H7 (cell line): ENCODE results near the gene HACD1. TPM values are rescaled to one million over a fixed set of nuclear protein-coding genes. Genes with fewer than 3 reads are reported as not detected.

ENCODE experiments used
- DNase-seq: peaks from one replicate; pipeline ENCODE4 v3.0.0; 2012
- H3K27me3 ChIP-seq: 2 replicates; pipeline ENCODE4 v1.6.0; 2011; ENCODE audit warnings: mild to moderate bottlenecking, low read length; ENCODE audit not compliant: control insufficient read depth, insufficient read depth
- H3K36me3 ChIP-seq: replicated peaks from 2 replicates; pipeline ENCODE4 v1.5.1; 2011; ENCODE audit warnings: low read length; ENCODE audit not compliant: control insufficient read depth, insufficient read depth
- H3K4me3 ChIP-seq: 2 replicates; pipeline ENCODE4 v1.5.1; 2011; ENCODE audit warnings: low read depth, mild to moderate bottlenecking, control low read depth, low read length, moderate library complexity; ENCODE audit not compliant: insufficient read depth
- total RNA-seq: library from RNA; depleted of rRNA; stranded (reverse); fragments of >200 nt; shearing (Covaris generic); gene quantifications from 2 replicates; pipeline ENCODE4 v1.2.3, GENCODE V29; 2014; rRNA removed

Gene HACD1
- total RNA-seq, 1 experiment from 2014 or later = 22.4 TPM

GRCh38 chr10:17578603-17579002 lies 38.6 kb downstream of the HACD1 start:
- H3K36me3 ChIP-seq = no peaks in the 10 kb centered on the region
- H3K27me3 ChIP-seq = no peaks in the 10 kb centered on the region
- H3K4me3 ChIP-seq = no peak overlapping the region
- no peak for DNase-seq

GRCh38 chr10:17576768-17577167 lies 40.4 kb downstream of the HACD1 start:
- H3K27me3 ChIP-seq = no peaks in the 10 kb centered on the region
- no peak overlapping the region for H3K4me3 ChIP-seq
- no peak for DNase-seq

GRCh38 chr10:17564911-17565310 lies 52.3 kb downstream of the HACD1 start:
- no peak overlapping the region for H3K4me3 ChIP-seq
- no peaks in the 10 kb centered on the region for H3K27me3 ChIP-seq
- no peaks in the 10 kb centered on the region for H3K36me3 ChIP-seq
- no peak for DNase-seq

More at GRCh38 chr10:17576768-17577167, 40.4 kb downstream of the HACD1 start:
- no peaks in the 10 kb centered on the region for H3K36me3 ChIP-seq

- Histone ChIP-seq H3K27me3 (no peaks in the 10 kb centered on the region), H3K36me3 (no peaks in the 10 kb centered on the region), H3K4me3 (no peak overlapping the region)
- DNase-seq = no peak
Observed at GRCh38 chr10:17563452-17563851, 53.7 kb downstream of the HACD1 start.

- peak; percentile 6 for DNase-seq
- H3K4me3 ChIP-seq = no peak overlapping the region
- H3K27me3 ChIP-seq = no peaks in the 10 kb centered on the region
- no peaks in the 10 kb centered on the region for H3K36me3 ChIP-seq
Observed at GRCh38 chr10:17562614-17563013, 54.6 kb downstream of the HACD1 start.

GRCh38 chr10:17561111-17561510 lies 56.1 kb downstream of the HACD1 start:
- H3K27me3 ChIP-seq = no peaks in the 10 kb centered on the region
- H3K36me3 ChIP-seq = no peaks in the 10 kb centered on the region
- no peak for DNase-seq
- H3K4me3 ChIP-seq = no peak overlapping the region

GRCh38 chr10:17557459-17557858 lies 59.7 kb downstream of the HACD1 start:
- no peak for DNase-seq
- no peak overlapping the region for H3K4me3 ChIP-seq
- no peaks in the 10 kb centered on the region for H3K36me3 ChIP-seq
- no peaks in the 10 kb centered on the region for H3K27me3 ChIP-seq

GRCh38 chr10:17548770-17549169 lies 68.4 kb downstream of the HACD1 start:
- H3K4me3 ChIP-seq = no peak overlapping the region
- DNase-seq = no peak

GRCh38 chr10:17548162-17548561 lies 69.0 kb downstream of the HACD1 start:
- no peaks in the 10 kb centered on the region for H3K27me3 ChIP-seq
- no peak for DNase-seq
- no peaks in the 10 kb centered on the region for H3K36me3 ChIP-seq
- H3K4me3 ChIP-seq = no peak overlapping the region

More at GRCh38 chr10:17548770-17549169, 68.4 kb downstream of the HACD1 start:
- H3K27me3 ChIP-seq = no peaks in the 10 kb centered on the region
- H3K36me3 ChIP-seq = no peaks in the 10 kb centered on the region

GRCh38 chr10:17547060-17547459 lies 70.1 kb downstream of the HACD1 start:
- H3K27me3 ChIP-seq = no peaks in the 10 kb centered on the region
- DNase-seq = no peak
- H3K36me3 ChIP-seq = no peaks in the 10 kb centered on the region
- H3K4me3 ChIP-seq = no peak overlapping the region

GRCh38 chr10:17544465-17544864 lies 72.7 kb downstream of the HACD1 start:
- no peak for DNase-seq
- H3K4me3 ChIP-seq = no peak overlapping the region
- H3K36me3 ChIP-seq = no peaks in the 10 kb centered on the region
- H3K27me3 ChIP-seq = no peaks in the 10 kb centered on the region

Other genes with a start within 250 kb of the HACD1 start
- 1.8 and 2.9 TPM in 2 replicates for gene ST8SIA6, start 162.8 kb downstream of the HACD1 start, total RNA-seq
- 21.6 and 25.4 TPM in 2 replicates for gene STAM, start 26.8 kb upstream of the HACD1 start, total RNA-seq
- gene TMEM236, start 134.8 kb upstream of the HACD1 start, total RNA-seq = 0.03 and 0.15 TPM in 2 replicates
- gene MRC1, start 192.0 kb upstream of the HACD1 start, total RNA-seq = 0.07 and 0.17 TPM in 2 replicates